ENCODE data around the gene ACTR1B. TPM values are rescaled to one million over a fixed set of nuclear protein-coding genes. Genes with fewer than 3 reads are reported as not detected.

The ACTR1B gene
- total and polyA plus RNA-seq, 2 experiments from 2014 or later, result 18.1 to 56.3 TPM

DNA sequence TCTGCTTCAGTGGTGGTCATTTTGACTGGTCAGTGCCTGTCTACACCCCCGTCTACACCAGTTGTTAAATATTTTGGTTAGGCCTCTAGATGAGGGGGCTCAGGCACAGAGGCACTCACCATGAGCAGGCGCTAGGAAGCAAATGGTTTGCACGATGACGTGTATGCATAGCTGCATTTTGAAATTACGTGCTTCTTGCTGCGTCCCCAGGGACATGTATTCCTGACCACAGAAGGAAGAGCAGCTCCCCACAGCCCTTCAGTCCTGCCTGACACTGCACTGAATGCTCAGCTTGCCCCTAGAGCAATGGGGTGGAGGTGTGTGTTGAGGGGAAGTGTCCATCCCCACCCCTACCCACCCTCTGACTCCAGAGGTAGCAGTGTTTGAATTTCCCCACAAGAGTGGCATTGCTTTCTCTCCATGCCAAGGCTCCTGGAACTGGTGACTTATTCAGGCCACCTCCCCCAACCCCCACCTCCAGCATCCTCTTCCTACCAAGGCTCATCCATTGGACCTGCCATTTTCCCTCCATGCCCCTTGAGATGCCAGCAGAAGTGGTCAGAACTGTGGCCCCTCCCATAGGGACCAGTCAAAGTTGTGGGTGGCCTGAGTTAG, 38.1 kb upstream of the ACTR1B start:
- no peak for TF ChIP-seq EZH2phosphoT487 (IDR thresholded peaks at IDR 0.05; ENCODE audit: low read depth, severe bottlenecking, unreplicated experiment)
- TF ChIP-seq EZH2 (IDR thresholded peaks at IDR 0.05; ENCODE audit: borderline replicate concordance), result no peak
- TF ChIP-seq, protein P1, sequence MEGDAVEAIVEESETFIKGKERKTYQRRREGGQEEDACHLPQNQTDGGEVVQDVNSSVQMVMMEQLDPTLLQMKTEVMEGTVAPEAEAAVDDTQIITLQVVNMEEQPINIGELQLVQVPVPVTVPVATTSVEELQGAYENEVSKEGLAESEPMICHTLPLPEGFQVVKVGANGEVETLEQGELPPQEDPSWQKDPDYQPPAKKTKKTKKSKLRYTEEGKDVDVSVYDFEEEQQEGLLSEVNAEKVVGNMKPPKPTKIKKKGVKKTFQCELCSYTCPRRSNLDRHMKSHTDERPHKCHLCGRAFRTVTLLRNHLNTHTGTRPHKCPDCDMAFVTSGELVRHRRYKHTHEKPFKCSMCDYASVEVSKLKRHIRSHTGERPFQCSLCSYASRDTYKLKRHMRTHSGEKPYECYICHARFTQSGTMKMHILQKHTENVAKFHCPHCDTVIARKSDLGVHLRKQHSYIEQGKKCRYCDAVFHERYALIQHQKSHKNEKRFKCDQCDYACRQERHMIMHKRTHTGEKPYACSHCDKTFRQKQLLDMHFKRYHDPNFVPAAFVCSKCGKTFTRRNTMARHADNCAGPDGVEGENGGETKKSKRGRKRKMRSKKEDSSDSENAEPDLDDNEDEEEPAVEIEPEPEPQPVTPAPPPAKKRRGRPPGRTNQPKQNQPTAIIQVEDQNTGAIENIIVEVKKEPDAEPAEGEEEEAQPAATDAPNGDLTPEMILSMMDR (IDR thresholded peaks at IDR 0.05; ENCODE audit: poor library complexity), result no peak
- Histone ChIP-seq H3K9me3 (ENCODE audit: low read depth) (no peaks in the 10 kb centered on the region), H4K20me1 (ENCODE audit: insufficient read depth, poor library complexity, severe bottlenecking) (no peaks in the 10 kb centered on the region), H3K4me3 (no peak overlapping the region), H3K27ac (no peak overlapping the region), H3K9me2 (replicated peaks; ENCODE audit: insufficient read depth) (no peaks in the 10 kb centered on the region), H3K4me1 (ENCODE audit: insufficient read depth) (no peaks in the 10 kb centered on the region), H3K27me3 (no peaks in the 10 kb centered on the region), H2AFZ (no peak overlapping the region), H3K36me3 (replicated peaks; ENCODE audit: insufficient read depth, low read depth) (no peaks in the 10 kb centered on the region), H3K4me2 (no peak overlapping the region), H3K79me2 (no peaks in the 10 kb centered on the region)
- no peak for DNase-seq (ENCODE audit: low spot score)
- WGBS (ENCODE audit: low lambda C conversion rate, missing lambda C conversion rate), result 92% methylated on average over 6 of the region's 6 CpGs

DNA sequence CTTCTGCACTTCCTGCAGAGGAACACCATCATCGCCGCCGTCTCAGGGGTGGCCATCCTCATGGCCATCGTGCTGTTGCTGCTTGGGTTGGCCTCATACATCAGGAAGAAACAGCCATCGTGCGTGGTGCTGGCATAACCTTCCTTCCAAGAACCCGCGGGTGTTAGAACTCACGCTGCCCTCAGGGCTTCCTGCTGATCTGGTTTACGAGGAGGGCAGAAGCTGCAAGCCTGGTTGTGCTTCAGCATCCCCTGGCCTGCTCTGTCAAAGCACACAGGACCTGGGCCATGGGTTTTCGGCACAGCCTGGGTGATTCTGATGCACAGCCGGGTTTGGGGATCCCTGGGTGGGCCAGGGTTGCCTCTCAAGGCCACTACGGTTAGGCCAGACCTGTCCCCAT, 37.3 kb upstream of the ACTR1B start:
- Histone ChIP-seq H3K9me3 (ENCODE audit: low read depth) (no peaks in the 10 kb centered on the region), H4K20me1 (ENCODE audit: insufficient read depth, poor library complexity, severe bottlenecking) (no peaks in the 10 kb centered on the region), H3K36me3 (replicated peaks; ENCODE audit: insufficient read depth, low read depth) (no peaks in the 10 kb centered on the region), H3K9me2 (replicated peaks; ENCODE audit: insufficient read depth) (no peaks in the 10 kb centered on the region), H2AFZ (no peak overlapping the region), H3K4me3 (no peak overlapping the region), H3K4me2 (no peak overlapping the region), H3K27me3 (no peaks in the 10 kb centered on the region), H3K4me1 (ENCODE audit: insufficient read depth) (no peaks in the 10 kb centered on the region), H3K27ac (no peak overlapping the region), H3K79me2 (no peaks in the 10 kb centered on the region)
- no peak for DNase-seq (ENCODE audit: low spot score)
- WGBS (ENCODE audit: low lambda C conversion rate, missing lambda C conversion rate), result 93% methylated on average over 13 of the region's 13 CpGs
- no peak for TF ChIP-seq EZH2phosphoT487 (IDR thresholded peaks at IDR 0.05; ENCODE audit: low read depth, severe bottlenecking, unreplicated experiment)
- TF ChIP-seq, protein P1 (IDR thresholded peaks at IDR 0.05; ENCODE audit: poor library complexity), result no peak
- TF ChIP-seq EZH2 (IDR thresholded peaks at IDR 0.05; ENCODE audit: borderline replicate concordance), result no peak

DNA sequence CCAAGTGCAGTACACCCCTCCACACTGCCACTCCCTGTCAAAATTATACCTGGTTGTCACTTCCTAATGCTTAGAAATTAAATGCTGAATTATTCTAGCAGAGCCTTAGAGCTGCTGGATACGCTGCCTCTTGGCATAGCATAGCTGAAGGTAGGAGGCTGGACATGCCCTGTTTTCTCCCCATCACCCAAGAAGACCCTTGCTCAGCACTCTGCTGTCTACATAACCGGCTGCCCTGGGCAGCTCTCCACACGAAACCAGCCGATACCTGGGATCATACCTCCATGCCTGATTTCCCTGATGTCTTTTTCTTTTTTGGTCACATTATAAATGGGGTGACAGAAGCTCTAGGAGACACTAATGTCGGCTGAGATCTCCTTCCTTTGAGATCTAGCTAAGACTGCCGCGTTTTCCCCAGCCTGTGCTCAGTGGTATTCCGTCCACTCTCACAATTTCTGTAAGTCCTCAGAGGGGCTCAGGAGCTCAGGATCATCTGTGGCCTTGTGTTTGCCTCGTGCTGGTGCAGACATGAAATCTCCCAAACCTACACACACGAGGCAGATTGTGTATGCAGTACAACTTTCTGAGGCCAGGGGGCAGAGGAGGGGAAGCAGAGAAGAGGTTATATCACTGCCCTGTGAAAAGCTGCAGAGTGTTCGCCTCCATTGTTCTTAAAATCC, 36.1 kb upstream of the ACTR1B start:
- WGBS (ENCODE audit: low lambda C conversion rate, missing lambda C conversion rate), result 58% methylated on average over 11 of the region's 11 CpGs
- no peaks in the 10 kb centered on the region for H3K27me3 ChIP-seq
- no peak for TF ChIP-seq EZH2phosphoT487 (IDR thresholded peaks at IDR 0.05; ENCODE audit: low read depth, severe bottlenecking, unreplicated experiment)
- TF ChIP-seq, protein P1 (IDR thresholded peaks at IDR 0.05; ENCODE audit: poor library complexity), result peak; percentile 56
- H2AFZ ChIP-seq, result no peak overlapping the region
- no peak overlapping the region for H3K27ac ChIP-seq
- DNase-seq (ENCODE audit: low spot score), result peak; percentile 74
- no peaks in the 10 kb centered on the region for H4K20me1 ChIP-seq (ENCODE audit: insufficient read depth, poor library complexity, severe bottlenecking)
- no peaks in the 10 kb centered on the region for H3K9me3 ChIP-seq (ENCODE audit: low read depth)
- H3K4me1 ChIP-seq (ENCODE audit: insufficient read depth), result no peaks in the 10 kb centered on the region
- H3K36me3 ChIP-seq (replicated peaks; ENCODE audit: insufficient read depth, low read depth), result no peaks in the 10 kb centered on the region
- H3K4me2 ChIP-seq, result no peak overlapping the region
- no peak overlapping the region for H3K4me3 ChIP-seq
- no peaks in the 10 kb centered on the region for H3K9me2 ChIP-seq (replicated peaks; ENCODE audit: insufficient read depth)
- no peaks in the 10 kb centered on the region for H3K79me2 ChIP-seq

All from hepatocyte (in vitro differentiated cells).